HCT116 (cell line): ENCODE results near the gene NAA60. TPM values are rescaled to one million over a fixed set of nuclear protein-coding genes. Genes with fewer than 3 reads are reported as not detected.

Source experiments
- ATAC-seq: fragments of 200-7000 bp; cut with Tn5 transposase; 2 replicates; pipeline ENCODE4 v1.9.1; 2020; ENCODE audit warnings: mild to moderate bottlenecking, moderate library complexity
- BruUV-seq: library from RNA; stranded (reverse); fragments of 400-500 nt; replicated peaks from 2 replicates; lab custom pipeline; 2021; lab: Mats Ljungman, UMichigan
- CTCF ChIA-PET: fragments of 300-600 bp; sonication (Branson Sonifier 250); formaldehyde crosslinking; loops from one replicate; lab custom pipeline; 2021; ENCODE audit warnings: antibody characterized with exemption; lab: Charles Lee
- POLR2A ChIA-PET: fragments of 300-600, 350-600 bp; sonication (Branson Sonifier 250); formaldehyde crosslinking; loops from one replicate; lab custom pipeline; 2021; ENCODE audit warnings: antibody characterized with exemption; lab: Charles Lee
- RAD21 ChIA-PET, 2 experiments: fragments of 300-600 bp; sonication (Branson Sonifier 250); formaldehyde crosslinking; loops; one replicate each; lab custom pipeline; 2023; ENCODE audit warnings: low total read pairs in 2 of 2; ENCODE audit not compliant: uncharacterized antibody in 2 of 2, unreplicated experiment in 2 of 2, low non-redundant PET in 1 of 2; lab: Charles Lee
- DNase-seq: peaks from one replicate; pipeline ENCODE4 v3.0.0-alpha.2; 2010; ENCODE audit warnings: low read depth, low spot score
- H2AFZ ChIP-seq: fragments of 200-600 bp; shearing (Covaris generic), sonication (generic); 2 replicates; pipeline ENCODE4 v1.6.1; 2017; ENCODE audit warnings: low read depth, mixed run types, mixed read lengths, antibody characterized with exemption, low read length; ENCODE audit not compliant: poor library complexity, severe bottlenecking
- H3K27ac ChIP-seq: 2 replicates; pipeline ENCODE4 v1.5.1; 2012; ENCODE audit warnings: low read depth, low read length
- H3K27me3 ChIP-seq: fragments of 200-600 bp; sonication (generic); 2 replicates; pipeline ENCODE4 v1.6.1; 2016; ENCODE audit warnings: mixed run types, low read length, mixed read lengths; ENCODE audit not compliant: insufficient read depth
- H3K36me3 ChIP-seq, 2 experiments: fragments of 200-500 bp in 1 of 2; fragments of 200-600 bp in 1 of 2; sonication (Bioruptor generic) in 1 of 2; sonication (generic) in 1 of 2; 2 replicates each; pipeline versions ENCODE4 v1.5.1 to v1.6.1; 2014 to 2016; ENCODE audit warnings: low read length in 2 of 2, inconsistent platforms in 1 of 2, mixed read lengths in 1 of 2, mixed run types in 1 of 2; ENCODE audit not compliant: insufficient read depth in 2 of 2, control insufficient read depth in 1 of 2
- H3K4me1 ChIP-seq, 2 experiments: fragments of 200-600 bp in 1 of 2; sonication (generic) in 1 of 2; 2 replicates each; pipeline versions ENCODE4 v1.5.1 to v1.6.1; 2012 to 2017; ENCODE audit warnings: low read length in 2 of 2, inconsistent platforms in 1 of 2, mild to moderate bottlenecking in 1 of 2, mixed read lengths in 1 of 2, mixed run types in 1 of 2, moderate library complexity in 1 of 2; ENCODE audit not compliant: insufficient read depth in 2 of 2, control insufficient read depth in 1 of 2
- H3K4me2 ChIP-seq: fragments of 200-600 bp; sonication (generic); 2 replicates; pipeline ENCODE4 v1.6.1; 2017; ENCODE audit warnings: mixed run types, low read length, mixed read lengths
- H3K4me3 ChIP-seq, 2 experiments: fragments of 200-600 bp in 1 of 2; sonication (generic) in 1 of 2; replicated peaks in 1 of 2; 2 replicates each; pipeline ENCODE4 v1.5.1; 2011 to 2016; ENCODE audit warnings: low read length in 2 of 2, control low read depth in 1 of 2, low read depth in 1 of 2, mild to moderate bottlenecking in 1 of 2, mixed read lengths in 1 of 2, mixed run types in 1 of 2
- H3K79me2 ChIP-seq: fragments of 200-600 bp; sonication (generic); 2 replicates; pipeline ENCODE4 v1.6.1; 2017; ENCODE audit warnings: mild to moderate bottlenecking, mixed run types, low read length, moderate library complexity, mixed read lengths; ENCODE audit not compliant: insufficient read depth
- H3K9ac ChIP-seq: fragments of 200-600 bp; sonication (generic); 2 replicates; pipeline ENCODE4 v1.6.1; 2016; ENCODE audit warnings: low read length, mixed read lengths
- H3K9me2 ChIP-seq: fragments of 200-600 bp; sonication (generic), shearing (Covaris generic); 2 replicates; pipeline ENCODE4 v1.6.1; 2017; ENCODE audit warnings: mixed run types, mild to moderate bottlenecking, moderate library complexity; ENCODE audit not compliant: insufficient read depth
- H3K9me3 ChIP-seq, 2 experiments: fragments of 200-500 bp in 1 of 2; fragments of 200-600 bp in 1 of 2; sonication (Bioruptor generic) in 1 of 2; sonication (generic) in 1 of 2; 2 replicates each; pipeline ENCODE4 v1.6.1; 2014 to 2017; ENCODE audit warnings: low read length in 2 of 2, mixed read lengths in 2 of 2, inconsistent platforms in 1 of 2, low read depth in 1 of 2, mild to moderate bottlenecking in 1 of 2, mixed run types in 1 of 2, moderate library complexity in 1 of 2; ENCODE audit not compliant: control insufficient read depth in 1 of 2, insufficient read depth in 1 of 2
- H4K20me1 ChIP-seq: fragments of 200-600 bp; sonication (generic), shearing (Covaris generic); 2 replicates; pipeline ENCODE4 v1.6.1; 2017; ENCODE audit warnings: mixed run types, mild to moderate bottlenecking, moderate library complexity; ENCODE audit not compliant: insufficient read depth
- CBX3 ChIP-seq: IDR thresholded peaks from 2 replicates; pipeline ENCODE4 v1.6.1; 2012; ENCODE audit warnings: low read depth
- CEBPB ChIP-seq: IDR thresholded peaks from 2 replicates; pipeline ENCODE4 v1.6.1; 2012; ENCODE audit warnings: low read depth
- CTCF ChIP-seq, 3 experiments: fragments of 200-600 bp in 1 of 3; sonication (generic) in 1 of 3; IDR thresholded peaks in 2 of 3; conservative IDR thresholded peaks in 1 of 3; 2 replicates each; pipeline ENCODE4 v1.5.1; 2012 to 2017; ENCODE audit warnings: low read depth in 2 of 3, low read length in 2 of 3, antibody characterized with exemption in 1 of 3, borderline replicate concordance in 1 of 3, control low read depth in 1 of 3, mild to moderate bottlenecking in 1 of 3, mixed read lengths in 1 of 3, mixed run types in 1 of 3, moderate library complexity in 1 of 3; ENCODE audit not compliant: insufficient read depth in 1 of 3
- EGR1 ChIP-seq: IDR thresholded peaks from 2 replicates; pipeline ENCODE4 v1.6.1; 2012; ENCODE audit warnings: low read depth
- ELF1 ChIP-seq: IDR thresholded peaks from 2 replicates; pipeline ENCODE4 v1.6.1; 2012; ENCODE audit warnings: low read depth, borderline replicate concordance
- EZH2 ChIP-seq: fragments of 200-600 bp; sonication (generic); IDR thresholded peaks from 2 replicates; pipeline ENCODE4 v1.6.1; 2017; ENCODE audit warnings: antibody characterized with exemption, mixed run types
- EZH2phosphoT487 ChIP-seq: fragments of 200-600 bp; IDR thresholded peaks from 2 replicates; pipeline ENCODE4 v1.6.1; 2018; ENCODE audit warnings: antibody characterized with exemption, borderline replicate concordance
- FOSL1 ChIP-seq: IDR thresholded peaks from 2 replicates; pipeline ENCODE4 v1.6.1; 2012; ENCODE audit warnings: low read depth
- POLR2A ChIP-seq: IDR thresholded peaks from 2 replicates; pipeline ENCODE4 v1.7.0; 2011; ENCODE audit warnings: borderline replicate concordance; ENCODE audit not compliant: insufficient read depth, insufficient read length; ENCODE audit errors: extremely low read depth
- POLR2AphosphoS5 ChIP-seq: IDR thresholded peaks from 2 replicates; pipeline ENCODE4 v1.6.1; 2011; ENCODE audit warnings: mild to moderate bottlenecking, low read depth, low read length, moderate library complexity
- RAD21 ChIP-seq: IDR thresholded peaks from 2 replicates; pipeline ENCODE4 v1.6.1; 2012; ENCODE audit warnings: low read depth, mild to moderate bottlenecking
- REST ChIP-seq: IDR thresholded peaks from 2 replicates; pipeline ENCODE4 v1.6.1; 2012; ENCODE audit warnings: low read depth
- SP1 ChIP-seq: IDR thresholded peaks from 2 replicates; pipeline ENCODE4 v1.6.1; 2012; ENCODE audit warnings: low read depth
- SRF ChIP-seq: IDR thresholded peaks from 2 replicates; pipeline ENCODE4 v1.6.1; 2012; ENCODE audit warnings: low read depth
- TCF7L2 ChIP-seq: IDR thresholded peaks from 2 replicates; pipeline ENCODE4 v1.7.0; 2011; ENCODE audit warnings: borderline replicate concordance, inconsistent platforms; ENCODE audit not compliant: insufficient read depth, insufficient read length; ENCODE audit errors: extremely low read depth
- ZBTB33 ChIP-seq: IDR thresholded peaks from 2 replicates; pipeline ENCODE4 v1.6.1; 2011; ENCODE audit warnings: mild to moderate bottlenecking, low read length, moderate library complexity; ENCODE audit not compliant: insufficient replicate concordance; ENCODE audit errors: extremely low read depth
- ZFX ChIP-seq: fragments of 450-650 bp; IDR thresholded peaks from 2 replicates; pipeline ENCODE4 v1.6.1; 2017
- ZNF274 ChIP-seq: fragments of 200-500 bp; sonication (Bioruptor generic); IDR thresholded peaks from 2 replicates; pipeline ENCODE4 v1.6.1; 2014; ENCODE audit warnings: mild to moderate bottlenecking, low read depth, low read length, inconsistent platforms
- intact Hi-C: fragments of 100-400 bp; cut with micrococcal nuclease; formaldehyde crosslinking; loops from 2 replicates; pipeline ENCODE4 v1.10.0; 2022
- total RNA-seq: library from RNA; stranded (reverse); gene quantifications from one replicate; pipeline ENCODE4 v1.2.1, GENCODE V29; 2021; ENCODE audit not compliant: unreplicated experiment

NAA60 gene
- total RNA-seq, 1 experiment from 2014 or later = 32.2 TPM

GRCh38 chr16:3523281-3523680 lies 79.8 kb downstream of the NAA60 start:
- RAD21 ChIA-PET = no interaction called here
- no TSS peak for BruUV-seq

More at GRCh38 chr16:3523281-3523680, 79.8 kb downstream of the NAA60 start:
- peaks cover 10 to 30% of the 10 kb centered on the region in 2 experiments for H3K36me3 ChIP-seq
- no peak overlapping the region for H2AFZ ChIP-seq
- no peaks in the 10 kb centered on the region for H3K9me2 ChIP-seq
- DNase-seq (no peak), ATAC-seq (no peak)
- no peaks in the 10 kb centered on the region for H3K4me1 ChIP-seq
- H3K9ac ChIP-seq = no peak overlapping the region
- no peaks in the 10 kb centered on the region for H3K79me2 ChIP-seq
- TF ChIP-seq FOSL1 (no peak), ZFX (no peak), CBX3 (no peak), ZBTB33 (no peak), SRF (no peak), POLR2AphosphoS5 (no peak), RAD21 (no peak), SP1 (no peak), EZH2 (no peak), POLR2A (no peak), EZH2phosphoT487 (no peak), ZNF274 (no peak), CTCF (IDR thresholded peaks at IDR 0.05 in 2 of 3, conservative IDR thresholded peaks at IDR 0.05 in 1 of 3; ENCODE audit: borderline replicate concordance in 1 of 3, insufficient read depth in 1 of 3, low read depth in 2 of 3, low read length in 2 of 3) (no peak), ELF1 (no peak), TCF7L2 (no peak), REST (no peak), CEBPB (no peak), EGR1 (no peak)
- H4K20me1 ChIP-seq = no peaks in the 10 kb centered on the region
- POLR2A ChIA-PET = no interaction called here
- no peaks in the 10 kb centered on the region for H3K9me3 ChIP-seq
- H3K4me2 ChIP-seq = no peak overlapping the region
- no peaks in the 10 kb centered on the region for H3K27me3 ChIP-seq
- CTCF ChIA-PET = no interaction called here
- no peak overlapping the region for H3K27ac ChIP-seq
- intact Hi-C loops = no loop called here
- H3K4me3 ChIP-seq = no peak overlapping the region
